OCI-LY3 (cell line): Measurements from ENCODE around the gene DYDC1.

ENCODE experiments used
- CTCF ChIP-seq: fragments of 200-600, 300-600 bp; sonication (generic); IDR thresholded peaks from 2 replicates; pipeline ENCODE4 v1.5.1; 2014; ENCODE audit warnings: antibody characterized with exemption, low read length, low read depth
- EZH2phosphoT487 ChIP-seq: fragments of 200-600 bp; shearing (Covaris generic); IDR thresholded peaks from 2 replicates; pipeline ENCODE4 v1.6.1; 2018; ENCODE audit warnings: antibody characterized with exemption, mixed run types, low read depth

GRCh38 chr10:80333983-80334382 is 22.6 kb downstream of the DYDC1 start:
- TF ChIP-seq CTCF = no peak
- no peak for TF ChIP-seq EZH2phosphoT487
